K562 (cell line): ENCODE results near the gene ARRB2. TPM values are rescaled to one million over a fixed set of nuclear protein-coding genes. Genes with fewer than 3 reads are reported as not detected.

Experiments used
- BCOR ChIP-seq: fragments of 450-650 bp; IDR thresholded peaks from 2 replicates; pipeline ENCODE4 v1.6.1; 2016
- CXXC5 ChIP-seq: fragments of 250-450 bp; sonication (Bioruptor Pico); IDR thresholded peaks from 2 replicates; pipeline ENCODE4 v1.8.0; 2022; ENCODE audit warnings: inconsistent platforms, mild to moderate bottlenecking, moderate library complexity
- EZH2 ChIP-seq: IDR thresholded peaks from 2 replicates; pipeline ENCODE4 v1.6.1; 2012; ENCODE audit warnings: low read depth, mild to moderate bottlenecking, inconsistent platforms, low read length, borderline replicate concordance
- KDM5B ChIP-seq: fragments of 200-600 bp; sonication (generic); IDR thresholded peaks from 2 replicates; pipeline ENCODE4 v1.6.1; 2012; ENCODE audit warnings: low read depth, mild to moderate bottlenecking, moderate library complexity, low read length, control low read depth, inconsistent platforms; ENCODE audit not compliant: insufficient replicate concordance
- L3MBTL2 ChIP-seq: fragments of 450-650 bp; IDR thresholded peaks from 2 replicates; pipeline ENCODE4 v1.6.1; 2016; ENCODE audit warnings: mild to moderate bottlenecking, moderate library complexity
- NRF1 ChIP-seq, 2 experiments: fragments of 450-650 bp; IDR thresholded peaks in 1 of 2; conservative IDR thresholded peaks in 1 of 2; 2 replicates each; pipeline ENCODE4 v1.6.1; 2014; ENCODE audit warnings: mild to moderate bottlenecking in 2 of 2
- PHB2 ChIP-seq: fragments of 450-650 bp; IDR thresholded peaks from 2 replicates; pipeline ENCODE4 v1.6.1; 2017; ENCODE audit warnings: low read depth
- SMAD3 ChIP-seq: fragments of 450-650 bp; formaldehyde crosslinking; conservative IDR thresholded peaks from 2 replicates; pipeline ENCODE4 v1.4.0; 2020; ENCODE audit warnings: mild to moderate bottlenecking
- TRIM24 ChIP-seq, 2 experiments: fragments of 450-650 bp; IDR thresholded peaks; 2 replicates each; pipeline ENCODE4 v1.6.1; 2016
- ZNF232 ChIP-seq: sonication (generic); formaldehyde crosslinking; IDR thresholded peaks from 2 replicates; pipeline ENCODE4 v1.8.0; 2022; ENCODE audit warnings: mild to moderate bottlenecking, missing genetic modification reagents
- polyA plus RNA-seq, 8 experiments: library from polyadenylated mRNA; depleted of rRNA in 4 of 8; stranded (reverse) in 5 of 8; unstranded in 3 of 8; fragments of >200 nt; fragmentation: Nextera tagmentation in 2 of 8; fragmentation: Illumina TruSeq in 1 of 8; extraction: Ambion mirVana in 2 of 8; extraction: Trizol in 1 of 8; gene quantifications; 2 replicates each; pipeline versions ENCODE4 v1.2.1 to v1.2.3, GENCODE V29; 2011 to 2014; ENCODE audit warnings: inconsistent platforms in 1 of 8, missing spikeins in 1 of 8
- total RNA-seq, 7 experiments: library from RNA; depleted of rRNA in 6 of 7; stranded (reverse); fragments of >200 nt in 6 of 7; fragmentation: Illumina TruSeq in 2 of 7; extraction: Trizol in 2 of 7; gene quantifications; 2 replicates each; pipeline versions ENCODE4 v1.2.1 to v1.2.3, GENCODE V29; 2011 to 2021; ENCODE audit warnings: low replicate concordance in 1 of 7
- TF ChIP-seq, protein P1 (sequence below): fragments of 250-450 bp; sonication (Bioruptor Pico); IDR thresholded peaks from 2 replicates; pipeline ENCODE4 v1.8.0; 2022; ENCODE audit warnings: moderate library complexity, mild to moderate bottlenecking, inconsistent platforms
- TF ChIP-seq, protein P2 (sequence below): fragments of 450-650 bp; IDR thresholded peaks from 2 replicates; pipeline ENCODE4 v1.6.1; 2016; ENCODE audit warnings: mild to moderate bottlenecking, moderate library complexity
- TF ChIP-seq, protein P3 (sequence below), 2 experiments: IDR thresholded peaks; 2 replicates each; pipeline ENCODE4 v1.6.1; 2012; ENCODE audit warnings: improper control_type of control experiment in 2 of 2, low read depth in 2 of 2, low read length in 2 of 2, borderline replicate concordance in 1 of 2

ARRB2 gene
- total and polyA plus RNA-seq, 9 of the 15 experiments (the other 6 are each of a cell fraction or from before 2014, with no cell fraction given): 0.79 to 15.3 (median 8.8) TPM

GRCh38 chr17:4739122-4740024 is 28.9 kb downstream of the ARRB2 start, which contains the start of the genes CXCL16 and ZMYND15 (continued):
- TF ChIP-seq TRIM24 (IDR thresholded peaks at IDR 0.05) (no peak), BCOR (no peak), ZNF232 (CRISPR knock-in tag) (no peak), CXXC5 (CRISPR knock-in tag) (peak; percentile 42), EZH2 (peak; percentile 77; the same call in 1 of the 2 replicates), SMAD3 (CRISPR knock-in tag) (no peak), NRF1 (conservative IDR thresholded peaks at IDR 0.05 in 1 of 2, IDR thresholded peaks at IDR 0.05 in 1 of 2) (peak in 1 of 2 experiments; percentile 31; a peak in 3 of 4 replicates), PHB2 (no peak), L3MBTL2 (peak; percentile 43; the same call in 1 of the 2 replicates), KDM5B (no peak)
- TF ChIP-seq, protein P1, sequence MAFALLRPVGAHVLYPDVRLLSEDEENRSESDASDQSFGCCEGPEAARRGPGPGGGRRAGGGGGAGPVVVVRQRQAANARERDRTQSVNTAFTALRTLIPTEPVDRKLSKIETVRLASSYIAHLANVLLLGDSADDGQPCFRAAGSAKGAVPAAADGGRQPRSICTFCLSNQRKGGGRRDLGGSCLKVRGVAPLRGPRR (CRISPR knock-in tag): no peak
- TF ChIP-seq, protein P2, sequence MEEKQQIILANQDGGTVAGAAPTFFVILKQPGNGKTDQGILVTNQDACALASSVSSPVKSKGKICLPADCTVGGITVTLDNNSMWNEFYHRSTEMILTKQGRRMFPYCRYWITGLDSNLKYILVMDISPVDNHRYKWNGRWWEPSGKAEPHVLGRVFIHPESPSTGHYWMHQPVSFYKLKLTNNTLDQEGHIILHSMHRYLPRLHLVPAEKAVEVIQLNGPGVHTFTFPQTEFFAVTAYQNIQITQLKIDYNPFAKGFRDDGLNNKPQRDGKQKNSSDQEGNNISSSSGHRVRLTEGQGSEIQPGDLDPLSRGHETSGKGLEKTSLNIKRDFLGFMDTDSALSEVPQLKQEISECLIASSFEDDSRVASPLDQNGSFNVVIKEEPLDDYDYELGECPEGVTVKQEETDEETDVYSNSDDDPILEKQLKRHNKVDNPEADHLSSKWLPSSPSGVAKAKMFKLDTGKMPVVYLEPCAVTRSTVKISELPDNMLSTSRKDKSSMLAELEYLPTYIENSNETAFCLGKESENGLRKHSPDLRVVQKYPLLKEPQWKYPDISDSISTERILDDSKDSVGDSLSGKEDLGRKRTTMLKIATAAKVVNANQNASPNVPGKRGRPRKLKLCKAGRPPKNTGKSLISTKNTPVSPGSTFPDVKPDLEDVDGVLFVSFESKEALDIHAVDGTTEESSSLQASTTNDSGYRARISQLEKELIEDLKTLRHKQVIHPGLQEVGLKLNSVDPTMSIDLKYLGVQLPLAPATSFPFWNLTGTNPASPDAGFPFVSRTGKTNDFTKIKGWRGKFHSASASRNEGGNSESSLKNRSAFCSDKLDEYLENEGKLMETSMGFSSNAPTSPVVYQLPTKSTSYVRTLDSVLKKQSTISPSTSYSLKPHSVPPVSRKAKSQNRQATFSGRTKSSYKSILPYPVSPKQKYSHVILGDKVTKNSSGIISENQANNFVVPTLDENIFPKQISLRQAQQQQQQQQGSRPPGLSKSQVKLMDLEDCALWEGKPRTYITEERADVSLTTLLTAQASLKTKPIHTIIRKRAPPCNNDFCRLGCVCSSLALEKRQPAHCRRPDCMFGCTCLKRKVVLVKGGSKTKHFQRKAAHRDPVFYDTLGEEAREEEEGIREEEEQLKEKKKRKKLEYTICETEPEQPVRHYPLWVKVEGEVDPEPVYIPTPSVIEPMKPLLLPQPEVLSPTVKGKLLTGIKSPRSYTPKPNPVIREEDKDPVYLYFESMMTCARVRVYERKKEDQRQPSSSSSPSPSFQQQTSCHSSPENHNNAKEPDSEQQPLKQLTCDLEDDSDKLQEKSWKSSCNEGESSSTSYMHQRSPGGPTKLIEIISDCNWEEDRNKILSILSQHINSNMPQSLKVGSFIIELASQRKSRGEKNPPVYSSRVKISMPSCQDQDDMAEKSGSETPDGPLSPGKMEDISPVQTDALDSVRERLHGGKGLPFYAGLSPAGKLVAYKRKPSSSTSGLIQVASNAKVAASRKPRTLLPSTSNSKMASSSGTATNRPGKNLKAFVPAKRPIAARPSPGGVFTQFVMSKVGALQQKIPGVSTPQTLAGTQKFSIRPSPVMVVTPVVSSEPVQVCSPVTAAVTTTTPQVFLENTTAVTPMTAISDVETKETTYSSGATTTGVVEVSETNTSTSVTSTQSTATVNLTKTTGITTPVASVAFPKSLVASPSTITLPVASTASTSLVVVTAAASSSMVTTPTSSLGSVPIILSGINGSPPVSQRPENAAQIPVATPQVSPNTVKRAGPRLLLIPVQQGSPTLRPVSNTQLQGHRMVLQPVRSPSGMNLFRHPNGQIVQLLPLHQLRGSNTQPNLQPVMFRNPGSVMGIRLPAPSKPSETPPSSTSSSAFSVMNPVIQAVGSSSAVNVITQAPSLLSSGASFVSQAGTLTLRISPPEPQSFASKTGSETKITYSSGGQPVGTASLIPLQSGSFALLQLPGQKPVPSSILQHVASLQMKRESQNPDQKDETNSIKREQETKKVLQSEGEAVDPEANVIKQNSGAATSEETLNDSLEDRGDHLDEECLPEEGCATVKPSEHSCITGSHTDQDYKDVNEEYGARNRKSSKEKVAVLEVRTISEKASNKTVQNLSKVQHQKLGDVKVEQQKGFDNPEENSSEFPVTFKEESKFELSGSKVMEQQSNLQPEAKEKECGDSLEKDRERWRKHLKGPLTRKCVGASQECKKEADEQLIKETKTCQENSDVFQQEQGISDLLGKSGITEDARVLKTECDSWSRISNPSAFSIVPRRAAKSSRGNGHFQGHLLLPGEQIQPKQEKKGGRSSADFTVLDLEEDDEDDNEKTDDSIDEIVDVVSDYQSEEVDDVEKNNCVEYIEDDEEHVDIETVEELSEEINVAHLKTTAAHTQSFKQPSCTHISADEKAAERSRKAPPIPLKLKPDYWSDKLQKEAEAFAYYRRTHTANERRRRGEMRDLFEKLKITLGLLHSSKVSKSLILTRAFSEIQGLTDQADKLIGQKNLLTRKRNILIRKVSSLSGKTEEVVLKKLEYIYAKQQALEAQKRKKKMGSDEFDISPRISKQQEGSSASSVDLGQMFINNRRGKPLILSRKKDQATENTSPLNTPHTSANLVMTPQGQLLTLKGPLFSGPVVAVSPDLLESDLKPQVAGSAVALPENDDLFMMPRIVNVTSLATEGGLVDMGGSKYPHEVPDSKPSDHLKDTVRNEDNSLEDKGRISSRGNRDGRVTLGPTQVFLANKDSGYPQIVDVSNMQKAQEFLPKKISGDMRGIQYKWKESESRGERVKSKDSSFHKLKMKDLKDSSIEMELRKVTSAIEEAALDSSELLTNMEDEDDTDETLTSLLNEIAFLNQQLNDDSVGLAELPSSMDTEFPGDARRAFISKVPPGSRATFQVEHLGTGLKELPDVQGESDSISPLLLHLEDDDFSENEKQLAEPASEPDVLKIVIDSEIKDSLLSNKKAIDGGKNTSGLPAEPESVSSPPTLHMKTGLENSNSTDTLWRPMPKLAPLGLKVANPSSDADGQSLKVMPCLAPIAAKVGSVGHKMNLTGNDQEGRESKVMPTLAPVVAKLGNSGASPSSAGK: peak; percentile 27; the same call in 1 of the 2 replicates
- TF ChIP-seq, protein P3, sequence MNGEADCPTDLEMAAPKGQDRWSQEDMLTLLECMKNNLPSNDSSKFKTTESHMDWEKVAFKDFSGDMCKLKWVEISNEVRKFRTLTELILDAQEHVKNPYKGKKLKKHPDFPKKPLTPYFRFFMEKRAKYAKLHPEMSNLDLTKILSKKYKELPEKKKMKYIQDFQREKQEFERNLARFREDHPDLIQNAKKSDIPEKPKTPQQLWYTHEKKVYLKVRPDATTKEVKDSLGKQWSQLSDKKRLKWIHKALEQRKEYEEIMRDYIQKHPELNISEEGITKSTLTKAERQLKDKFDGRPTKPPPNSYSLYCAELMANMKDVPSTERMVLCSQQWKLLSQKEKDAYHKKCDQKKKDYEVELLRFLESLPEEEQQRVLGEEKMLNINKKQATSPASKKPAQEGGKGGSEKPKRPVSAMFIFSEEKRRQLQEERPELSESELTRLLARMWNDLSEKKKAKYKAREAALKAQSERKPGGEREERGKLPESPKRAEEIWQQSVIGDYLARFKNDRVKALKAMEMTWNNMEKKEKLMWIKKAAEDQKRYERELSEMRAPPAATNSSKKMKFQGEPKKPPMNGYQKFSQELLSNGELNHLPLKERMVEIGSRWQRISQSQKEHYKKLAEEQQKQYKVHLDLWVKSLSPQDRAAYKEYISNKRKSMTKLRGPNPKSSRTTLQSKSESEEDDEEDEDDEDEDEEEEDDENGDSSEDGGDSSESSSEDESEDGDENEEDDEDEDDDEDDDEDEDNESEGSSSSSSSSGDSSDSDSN (IDR thresholded peaks at IDR 0.05; ENCODE audit: borderline replicate concordance in 1 of 2, low read depth in 2 of 2, low read length in 2 of 2): 0 out of 4 replicates have a peak, but pooled peaks of 1 of the 2 experiments have one; percentile 49
